ENCODE results near the gene NRXN3.

- TF ChIP-seq CTCF (conservative IDR thresholded peaks at IDR 0.05 in 1 of 2, IDR thresholded peaks at IDR 0.05 in 1 of 2; ENCODE audit: extremely low read depth in 1 of 2, insufficient read depth in 1 of 2, low read depth in 1 of 2, low read length in 2 of 2) (no peak), EZH2 (IDR thresholded peaks at IDR 0.05; ENCODE audit: borderline replicate concordance, low read length) (no peak)
Observed at GRCh38 chr14:79730953-79731352, 1560.8 kb downstream of the NRXN3 start.

All from mammary epithelial cell (primary cell).